ENCODE measurements around the gene SUMO2. TPM values are rescaled to one million over a fixed set of nuclear protein-coding genes. Genes with fewer than 3 reads are reported as not detected.
"Not testable (repeated sequence)": the region's sequence is repeated elsewhere in the genome, so short reads cannot be mapped to it uniquely, and the experiment has no call there.

Gene SUMO2
- 151 and 169 TPM in 2 replicates for total RNA-seq (2014; rRNA removed; shearing (Covaris generic))

- peak; percentile 95 for DNase-seq (ENCODE audit: low spot score)
Measured at GRCh38 chr17:75182569-75183436, at the start of gene SUMO2. Gene SUMO2 (minus strand): TSS chr17:75182959. CDS start chr17:75182834, 125 bp downstream.

- no peak for DNase-seq (ENCODE audit: low spot score)
Measured at GRCh38 chr17:75231741-75232464, 49.1 kb upstream of the SUMO2 start.

GRCh38 chr17:75231071-75231470 lies 48.3 kb upstream of the SUMO2 start:
- DNase-seq (ENCODE audit: low spot score): no peak

- DNase-seq (ENCODE audit: low spot score): no peak
Measured at GRCh38 chr17:75228847-75229246, 46.1 kb upstream of the SUMO2 start.

GRCh38 chr17:75228305-75228704 lies 45.5 kb upstream of the SUMO2 start:
- DNase-seq (ENCODE audit: low spot score): no peak

- no peak for DNase-seq (ENCODE audit: low spot score)
Measured at GRCh38 chr17:75227729-75228128, 45.0 kb upstream of the SUMO2 start.

- no peak for DNase-seq (ENCODE audit: low spot score)
Measured at GRCh38 chr17:75225016-75225415, 42.3 kb upstream of the SUMO2 start.

- DNase-seq (ENCODE audit: low spot score): no peak
Measured at GRCh38 chr17:75219815-75220214, 37.1 kb upstream of the SUMO2 start.

- no peak for DNase-seq (ENCODE audit: low spot score)
Measured at GRCh38 chr17:75218131-75218530, 35.4 kb upstream of the SUMO2 start.

GRCh38 chr17:75209061-75209460 lies 26.3 kb upstream of the SUMO2 start:
- DNase-seq (ENCODE audit: low spot score): no peak

GRCh38 chr17:75208161-75208560 lies 25.4 kb upstream of the SUMO2 start:
- DNase-seq (ENCODE audit: low spot score): no peak

GRCh38 chr17:75207760-75208159 lies 25.0 kb upstream of the SUMO2 start:
- DNase-seq (ENCODE audit: low spot score): no peak

- not testable (repeated sequence) for DNase-seq (ENCODE audit: low spot score)
Measured at GRCh38 chr17:75207050-75207407, 24.3 kb upstream of the SUMO2 start.

GRCh38 chr17:75205793-75206163 lies 23.0 kb upstream of the SUMO2 start:
- no peak for DNase-seq (ENCODE audit: low spot score)

- peak; percentile 96 for DNase-seq (ENCODE audit: low spot score)
Measured at GRCh38 chr17:75205037-75205792, 22.5 kb upstream of the SUMO2 start, which contains the start of gene NUP85. Gene NUP85 (plus strand): TSS chr17:75205679. CDS start chr17:75205762, 83 bp downstream.

- DNase-seq (ENCODE audit: low spot score): no peak
Measured at GRCh38 chr17:75199886-75200618, 17.3 kb upstream of the SUMO2 start.

GRCh38 chr17:75194879-75195278 lies 12.1 kb upstream of the SUMO2 start:
- DNase-seq (ENCODE audit: low spot score): no peak

- no peak for DNase-seq (ENCODE audit: low spot score)
Measured at GRCh38 chr17:75191584-75191983, 8.8 kb upstream of the SUMO2 start.

- no peak for DNase-seq (ENCODE audit: low spot score)
Measured at GRCh38 chr17:75188614-75189013, 5.9 kb upstream of the SUMO2 start.

GRCh38 chr17:75183999-75184884 lies 1.5 kb upstream of the SUMO2 start:
- DNase-seq (ENCODE audit: low spot score): no peak

GRCh38 chr17:75182319-75182568 lies 515 bp downstream of the SUMO2 start:
- DNase-seq (ENCODE audit: low spot score): no peak
